OCI-LY3 (cell line): Measurements from ENCODE around the gene VCAM1.

Source experiments
- EZH2phosphoT487 ChIP-seq: fragments of 200-600 bp; shearing (Covaris generic); IDR thresholded peaks from 2 replicates; pipeline ENCODE4 v1.6.1; 2018; ENCODE audit warnings: antibody characterized with exemption, mixed run types, low read depth
- TF ChIP-seq, protein P1 (sequence below): fragments of 200-600, 300-600 bp; sonication (generic); IDR thresholded peaks from 2 replicates; pipeline ENCODE4 v1.5.1; 2014; ENCODE audit warnings: antibody characterized with exemption, low read length, low read depth

DNA sequence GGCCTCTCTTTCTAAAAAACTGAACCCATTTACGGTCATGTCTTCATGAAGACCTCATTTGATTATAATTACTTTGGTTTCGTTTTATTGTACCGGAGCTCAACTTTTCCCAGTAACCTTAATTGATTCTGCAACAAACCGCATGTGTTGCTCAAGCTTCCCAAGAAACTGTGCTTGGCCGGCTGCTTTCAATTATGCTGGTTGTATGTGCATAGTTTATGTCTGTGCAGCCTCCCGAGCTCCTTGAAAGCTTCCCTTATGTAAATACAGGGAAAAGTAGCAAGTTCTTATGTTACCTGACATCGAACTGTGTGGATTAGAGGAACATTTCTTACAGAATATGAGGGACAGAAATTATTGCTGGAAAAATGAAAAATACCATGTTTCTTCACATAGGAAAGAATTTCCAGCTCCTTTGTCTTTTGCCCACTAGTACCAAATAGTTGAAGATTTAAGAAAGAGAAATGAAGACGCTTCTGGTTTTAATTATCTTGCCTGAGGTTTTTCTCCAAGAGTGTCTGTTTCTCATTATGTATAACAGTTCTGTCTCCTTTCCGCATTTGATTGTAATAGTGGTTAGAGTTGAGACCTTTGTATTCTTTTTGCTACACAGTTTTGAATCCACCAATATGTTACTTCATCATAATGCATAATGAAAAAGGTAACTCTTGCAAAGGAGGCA, 2.1 kb downstream of the VCAM1 start:
- TF ChIP-seq, protein P1, sequence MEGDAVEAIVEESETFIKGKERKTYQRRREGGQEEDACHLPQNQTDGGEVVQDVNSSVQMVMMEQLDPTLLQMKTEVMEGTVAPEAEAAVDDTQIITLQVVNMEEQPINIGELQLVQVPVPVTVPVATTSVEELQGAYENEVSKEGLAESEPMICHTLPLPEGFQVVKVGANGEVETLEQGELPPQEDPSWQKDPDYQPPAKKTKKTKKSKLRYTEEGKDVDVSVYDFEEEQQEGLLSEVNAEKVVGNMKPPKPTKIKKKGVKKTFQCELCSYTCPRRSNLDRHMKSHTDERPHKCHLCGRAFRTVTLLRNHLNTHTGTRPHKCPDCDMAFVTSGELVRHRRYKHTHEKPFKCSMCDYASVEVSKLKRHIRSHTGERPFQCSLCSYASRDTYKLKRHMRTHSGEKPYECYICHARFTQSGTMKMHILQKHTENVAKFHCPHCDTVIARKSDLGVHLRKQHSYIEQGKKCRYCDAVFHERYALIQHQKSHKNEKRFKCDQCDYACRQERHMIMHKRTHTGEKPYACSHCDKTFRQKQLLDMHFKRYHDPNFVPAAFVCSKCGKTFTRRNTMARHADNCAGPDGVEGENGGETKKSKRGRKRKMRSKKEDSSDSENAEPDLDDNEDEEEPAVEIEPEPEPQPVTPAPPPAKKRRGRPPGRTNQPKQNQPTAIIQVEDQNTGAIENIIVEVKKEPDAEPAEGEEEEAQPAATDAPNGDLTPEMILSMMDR: no peak
- TF ChIP-seq EZH2phosphoT487: no peak
